H1 (cell line): ENCODE measurements around the gene CDHR5. TPM values are rescaled to one million over a fixed set of nuclear protein-coding genes. Genes with fewer than 3 reads are reported as not detected.

Source experiments
- CTCF ChIA-PET: fragments of 300-600 bp; sonication (Branson Sonifier 250); formaldehyde crosslinking; loops from one replicate; lab custom pipeline; 2021; ENCODE audit not compliant: partially characterized antibody; lab: Charles Lee
- POLR2A ChIA-PET: fragments of 300-600 bp; sonication (Branson Sonifier 250); formaldehyde crosslinking; loops from one replicate; lab custom pipeline; 2021; ENCODE audit warnings: inconsistent platforms; ENCODE audit not compliant: partially characterized antibody; lab: Charles Lee
- DNase-seq, 2 experiments: peaks; one replicate each; pipeline versions ENCODE4 v3.0.0 to v3.0.0-alpha.2; 2010 to 2022; ENCODE audit warnings: low spot score in 2 of 2, low read depth in 1 of 2, mixed read lengths in 1 of 2
- FAIRE-seq: peaks from 2 replicates; lab custom pipeline; 2011; peaks lifted over from hg19 to GRCh38; lab: Jason Lieb, UNC
- H2AFZ ChIP-seq: 2 replicates; pipeline ENCODE4 v1.8.1; 2012; ENCODE audit warnings: low read length, inconsistent platforms
- H2AK5ac ChIP-seq: 2 replicates; pipeline ENCODE4 v1.6.1; 2013; ENCODE audit warnings: low read depth, low read length
- H2BK120ac ChIP-seq: replicated peaks from 2 replicates; pipeline ENCODE3; 2013; ENCODE audit warnings: low read depth, low read length, inconsistent platforms
- H2BK12ac ChIP-seq: 2 replicates; pipeline ENCODE4 v1.6.1; 2013; ENCODE audit warnings: low read depth, low read length
- H2BK15ac ChIP-seq: 2 replicates; pipeline ENCODE4 v1.6.1; 2013; ENCODE audit warnings: low read length
- H2BK20ac ChIP-seq: 2 replicates; pipeline ENCODE4 v1.6.1; 2013; ENCODE audit warnings: low read length
- H2BK5ac ChIP-seq: 2 replicates; pipeline ENCODE4 v1.6.1; 2013; ENCODE audit warnings: low read depth, low read length
- H3K14ac ChIP-seq: 2 replicates; pipeline ENCODE4 v1.6.1; 2013; ENCODE audit warnings: inconsistent platforms; ENCODE audit not compliant: insufficient read length
- H3K18ac ChIP-seq: 2 replicates; pipeline ENCODE4 v1.6.1; 2013; ENCODE audit warnings: low read length; ENCODE audit errors: extremely low read depth
- H3K23ac ChIP-seq: 2 replicates; pipeline ENCODE4 v1.6.1; 2013; ENCODE audit warnings: inconsistent platforms; ENCODE audit not compliant: insufficient read length
- H3K23me2 ChIP-seq: 2 replicates; pipeline ENCODE4 v1.6.1; 2013; ENCODE audit warnings: low read depth, low read length
- H3K27ac ChIP-seq: 2 replicates; pipeline ENCODE4 v1.6.1; 2011; ENCODE audit warnings: low read depth, low read length, inconsistent platforms
- H3K27me3 ChIP-seq, 4 experiments: replicated peaks in 1 of 4; 1 replicate in 1 of 4; 2 replicates in 3 of 4; pipeline versions ENCODE4 v1.6.1 to v1.8.1; 2011 to 2013; ENCODE audit warnings: low read length in 3 of 4, mild to moderate bottlenecking in 3 of 4, inconsistent platforms in 2 of 4, mixed read lengths in 2 of 4, moderate library complexity in 1 of 4; ENCODE audit not compliant: control insufficient read depth in 3 of 4, insufficient read depth in 3 of 4; ENCODE audit errors: extremely low read depth in 1 of 4
- H3K36me3 ChIP-seq, 4 experiments: 2 replicates each; pipeline versions ENCODE4 v1.6.1 to v1.8.1; 2011 to 2013; ENCODE audit warnings: mild to moderate bottlenecking in 4 of 4, low read length in 3 of 4, moderate library complexity in 2 of 4, control low read depth in 1 of 4, inconsistent platforms in 1 of 4; ENCODE audit not compliant: insufficient read depth in 4 of 4, control insufficient read depth in 2 of 4
- H3K4ac ChIP-seq: replicated peaks from 2 replicates; pipeline ENCODE3; 2013; ENCODE audit warnings: low read length, low read depth, mixed read lengths, inconsistent platforms; ENCODE audit not compliant: insufficient read length
- H3K4me1 ChIP-seq, 4 experiments: replicated peaks in 1 of 4; 1 replicate in 1 of 4; 2 replicates in 3 of 4; pipeline versions ENCODE4 v1.6.1 to v1.8.1; 2011 to 2013; ENCODE audit warnings: low read length in 3 of 4, inconsistent platforms in 2 of 4, mixed read lengths in 1 of 4; ENCODE audit not compliant: insufficient read depth in 4 of 4, control insufficient read depth in 3 of 4
- H3K4me2 ChIP-seq, 2 experiments: 2 replicates each; pipeline versions ENCODE4 v1.6.1 to v1.8.1; 2011 to 2013; ENCODE audit warnings: low read depth in 2 of 2, low read length in 2 of 2, control low read depth in 1 of 2, inconsistent platforms in 1 of 2, mild to moderate bottlenecking in 1 of 2; ENCODE audit not compliant: insufficient read depth in 1 of 2
- H3K4me3 ChIP-seq, 4 experiments: fragments of 200-600, 300-600 bp in 1 of 4; sonication (generic), shearing (Covaris generic), sonication (Bioruptor Twin) in 1 of 4; 2 replicates each; pipeline versions ENCODE4 v1.5.1 to v1.8.1; 2011 to 2016; ENCODE audit warnings: low read length in 4 of 4, low read depth in 3 of 4, control low read depth in 2 of 4, inconsistent platforms in 2 of 4, mild to moderate bottlenecking in 2 of 4, mixed read lengths in 1 of 4, moderate library complexity in 1 of 4; ENCODE audit not compliant: insufficient read depth in 2 of 4; ENCODE audit errors: extremely low read depth in 1 of 4
- H3K56ac ChIP-seq: replicated peaks from 2 replicates; pipeline ENCODE3; 2013; ENCODE audit warnings: low read depth, mild to moderate bottlenecking, mixed read lengths, low read length, inconsistent platforms; ENCODE audit not compliant: insufficient read length
- H3K79me1 ChIP-seq: 2 replicates; pipeline ENCODE4 v1.6.1; 2013; ENCODE audit warnings: low read depth, low read length, control low read depth
- H3K79me2 ChIP-seq, 2 experiments: 2 replicates each; pipeline versions ENCODE4 v1.6.1 to v1.8.1; 2012 to 2013; ENCODE audit warnings: low read length in 2 of 2, mild to moderate bottlenecking in 2 of 2, inconsistent platforms in 1 of 2; ENCODE audit not compliant: insufficient read depth in 2 of 2, control insufficient read depth in 1 of 2
- H3K9ac ChIP-seq, 4 experiments: replicated peaks in 1 of 4; 1 replicate in 1 of 4; 2 replicates in 3 of 4; pipeline versions ENCODE4 v1.6.1 to v1.8.1; 2011 to 2013; ENCODE audit warnings: low read depth in 3 of 4, low read length in 3 of 4, control low read depth in 2 of 4, mild to moderate bottlenecking in 2 of 4, moderate library complexity in 2 of 4, inconsistent platforms in 1 of 4; ENCODE audit errors: extremely low read depth in 1 of 4
- H3K9me3 ChIP-seq, 2 experiments: 2 replicates each; pipeline versions ENCODE4 v1.6.1 to v1.8.1; 2012 to 2013; ENCODE audit warnings: mild to moderate bottlenecking in 2 of 2, moderate library complexity in 2 of 2, control low read depth in 1 of 2, inconsistent platforms in 1 of 2, low read depth in 1 of 2, low read length in 1 of 2, mixed read lengths in 1 of 2; ENCODE audit not compliant: insufficient read depth in 2 of 2
- H4K20me1 ChIP-seq, 2 experiments: replicated peaks in 1 of 2; 2 replicates each; pipeline versions ENCODE3 to v1.8.1; 2011 to 2013; ENCODE audit warnings: inconsistent platforms in 2 of 2, low read length in 2 of 2, mild to moderate bottlenecking in 1 of 2; ENCODE audit not compliant: insufficient read depth in 2 of 2, control insufficient read depth in 1 of 2
- H4K5ac ChIP-seq: 2 replicates; pipeline ENCODE4 v1.6.1; 2013; ENCODE audit warnings: low read length, low read depth, mixed read lengths, inconsistent platforms; ENCODE audit not compliant: insufficient read length
- H4K8ac ChIP-seq: 2 replicates; pipeline ENCODE4 v1.8.0; 2013; ENCODE audit warnings: mild to moderate bottlenecking, moderate library complexity, low read length, inconsistent platforms; ENCODE audit not compliant: insufficient read depth; ENCODE audit errors: extremely low read depth
- H4K91ac ChIP-seq: replicated peaks from 2 replicates; pipeline ENCODE3; 2013; ENCODE audit warnings: low read length, mixed read lengths, inconsistent platforms; ENCODE audit not compliant: insufficient read length
- CEBPB ChIP-seq: IDR thresholded peaks from 2 replicates; pipeline ENCODE4 v1.6.1; 2012; ENCODE audit warnings: low read depth, low read length
- CHD1 ChIP-seq: IDR thresholded peaks from 2 replicates; pipeline ENCODE4 v1.6.1; 2012; ENCODE audit warnings: low read depth, low read length, improper control_type of control experiment
- EGR1 ChIP-seq: IDR thresholded peaks from 2 replicates; pipeline ENCODE4 v1.6.1; 2011; ENCODE audit warnings: low read depth, low read length, borderline replicate concordance
- EZH2 ChIP-seq: fragments of 200-600 bp; sonication (generic); IDR thresholded peaks from 2 replicates; pipeline ENCODE4 v1.7.1; 2012; ENCODE audit warnings: low read depth, mild to moderate bottlenecking, moderate library complexity, low read length, inconsistent platforms; ENCODE audit not compliant: severe bottlenecking
- FOSL1 ChIP-seq: IDR thresholded peaks from 2 replicates; pipeline ENCODE4 v1.6.1; 2011; ENCODE audit warnings: mild to moderate bottlenecking, low read depth, low read length, moderate library complexity; ENCODE audit not compliant: insufficient read depth
- MAFK ChIP-seq: IDR thresholded peaks from 2 replicates; pipeline ENCODE4 v1.6.1; 2012; ENCODE audit warnings: low read depth, mild to moderate bottlenecking, improper control_type of control experiment, low read length
- NANOG ChIP-seq: IDR thresholded peaks from 2 replicates; pipeline ENCODE4 v1.6.1; 2011; ENCODE audit warnings: low read length, low read depth, mild to moderate bottlenecking, inconsistent platforms; ENCODE audit not compliant: insufficient read depth, poor library complexity, severe bottlenecking
- SP2 ChIP-seq: IDR thresholded peaks from 2 replicates; pipeline ENCODE4 v1.6.1; 2012; ENCODE audit warnings: mild to moderate bottlenecking, low read length, inconsistent platforms
- TAF1 ChIP-seq: IDR thresholded peaks from 2 replicates; pipeline ENCODE4 v1.6.1; 2011; ENCODE audit warnings: mild to moderate bottlenecking, low read depth, low read length
- TCF12 ChIP-seq: IDR thresholded peaks from 2 replicates; pipeline ENCODE4 v1.6.1; 2011; ENCODE audit warnings: low read depth, mild to moderate bottlenecking, low read length
- TEAD4 ChIP-seq: IDR thresholded peaks from 2 replicates; pipeline ENCODE4 v1.6.1; 2012; ENCODE audit warnings: low read depth, low read length, inconsistent platforms, mixed read lengths
- WGBS, 2 experiments: shearing (Covaris generic) in 1 of 2; methylation state at CpG; one replicate each; pipeline versions ENCODE4 v1.1.6 to v1.1.7; 2013 to 2015; ENCODE audit warnings: low lambda C conversion rate in 2 of 2, mixed read lengths in 2 of 2, inconsistent platforms in 1 of 2, low coverage in 1 of 2, missing lambda C conversion rate in 1 of 2; ENCODE audit not compliant: insufficient replicate concordance in 2 of 2, insufficient coverage in 1 of 2, insufficient read length in 1 of 2; ENCODE audit errors: extremely low coverage in 1 of 2, missing lambda C conversion rate in 1 of 2; 5-methylcytosine and 5-hydroxymethylcytosine counted together
- polyA plus RNA-seq, 7 experiments: library from polyadenylated mRNA; depleted of rRNA in 3 of 7; stranded (reverse) in 5 of 7; unstranded in 2 of 7; fragments of >200 nt in 5 of 7; fragments of 200-250 nt in 2 of 7; gene quantifications; 1 replicate in 5 of 7; 2 replicates in 1 of 7; 4 replicates in 1 of 7; pipeline versions ENCODE4 v1.2.1 to v1.2.3, GENCODE V29; 2011 to 2013; ENCODE audit warnings: missing spikeins in 2 of 7, mixed read lengths in 2 of 7
- total RNA-seq: library from RNA; stranded (reverse); fragmentation: NEBNext Ultra II Directional; extraction: Animal tissue kit (Norgen Biotek cat#: 25700); gene quantifications from 2 replicates; pipeline ENCODE4 v1.2.1, GENCODE V29; 2021

CDHR5 gene
- total and polyA plus RNA-seq, 2 of the 8 experiments (the other 6 are each of a cell fraction or from before 2014, with no cell fraction given) = not detected

DNA sequence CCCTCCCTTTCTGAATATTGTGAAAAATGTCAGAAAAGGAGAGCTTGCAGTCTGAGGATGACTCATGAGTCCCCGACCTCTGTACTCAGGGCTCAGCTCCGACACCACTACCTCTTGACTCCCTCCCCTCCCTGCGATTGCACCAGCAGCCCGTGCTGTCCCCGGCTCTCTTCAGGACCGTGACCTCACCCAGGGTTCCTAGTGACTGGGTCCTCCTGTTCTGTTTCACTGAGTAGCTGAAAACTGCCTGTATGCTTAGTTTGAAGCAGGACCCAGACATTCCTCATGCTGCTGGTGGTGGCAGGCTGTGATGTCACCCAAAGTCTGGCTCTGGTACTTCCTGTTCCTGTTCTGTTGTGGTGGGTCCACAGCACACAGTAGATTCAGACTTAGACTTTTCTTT, 36.8 kb downstream of the CDHR5 start:
- WGBS, 2 experiments = 94% methylated on average over 6 of the region's 6 CpGs; no CpG with 5 or more reads in 1 of the 2 experiments
- POLR2A ChIA-PET = interaction anchor here (0.6 to 2.2 kb wide), 2 partner anchors 10 to 17 kb away, joined by 3 to 9 read pairs; no protein-coding TSS in a partner anchor
- Histone ChIP-seq H3K79me2 (peaks cover 0 to 12% of the 10 kb centered on the region in 2 experiments; a peak in 2 of 4 replicates), H2AFZ (no peak overlapping the region), H3K14ac (no peak overlapping the region), H4K8ac (no peak overlapping the region), H3K4me2 (no peak overlapping the region), H3K4ac (no peak overlapping the region), H3K27me3 (no peaks in the 10 kb centered on the region), H4K5ac (no peak overlapping the region), H3K56ac (no peak overlapping the region), H2BK120ac (no peak overlapping the region), H3K23ac (no peak overlapping the region), H3K4me1 (no peaks in the 10 kb centered on the region), H2BK12ac (no peak overlapping the region), H4K20me1 (peaks cover 19 to 23% of the 10 kb centered on the region in 2 experiments), H3K9ac (no peak overlapping the region; a peak in 1 of 7 replicates), H3K23me2 (no peaks in the 10 kb centered on the region), H4K91ac (no peak overlapping the region), H3K4me3 (no peak overlapping the region), H3K9me3 (no peaks in the 10 kb centered on the region), H2BK20ac (no peak overlapping the region), H3K36me3 (peaks cover 30 to 57% (median 47%) of the 10 kb centered on the region in 4 experiments), H2BK5ac (no peak overlapping the region), H3K18ac (no peak overlapping the region), H3K79me1 (peaks cover 8% of the 10 kb centered on the region; the same call in 1 of the 2 replicates), H2BK15ac (no peak overlapping the region), H3K27ac (no peak overlapping the region), H2AK5ac (no peak overlapping the region)
- no peak for DNase-seq
- FAIRE-seq = no peak
- no peak for TF ChIP-seq TEAD4
- no peak for TF ChIP-seq NANOG
- TF ChIP-seq EZH2 = no peak
- TF ChIP-seq FOSL1 = no peak
- no peak for TF ChIP-seq CHD1
- no peak for TF ChIP-seq SP2
- no peak for TF ChIP-seq TAF1
- TF ChIP-seq CEBPB = no peak
- TF ChIP-seq TCF12 = no peak
- no peak for TF ChIP-seq MAFK
- TF ChIP-seq EGR1 = no peak
- CTCF ChIA-PET = interaction anchor here (0.6 to 1.4 kb wide), 2 partner anchors 68 to 136 kb away, joined by 3 to 5 read pairs; no protein-coding TSS in a partner anchor
